ENCODE measurements around the gene GFOD1.
"Not testable (repeated sequence)": the region's sequence is repeated elsewhere in the genome, so short reads cannot be mapped to it uniquely, and the experiment has no call there.

GRCh38 chr6:13443978-13444377 lies 43.4 kb downstream of the GFOD1 start:
- not testable (repeated sequence) for TF ChIP-seq CTCF, POLR2A (IDR thresholded peaks at IDR 0.05)
